K562 (cell line): Measurements from ENCODE around the gene LMX1B.

Source experiments
- ELF1 ChIP-seq: fragments of 200-800 bp; sonication (Bioruptor generic); IDR thresholded peaks from 2 replicates; pipeline ENCODE4 v1.6.1; 2016; ENCODE audit warnings: missing genetic modification characterization, missing compliant biosample characterization
- GATA2 ChIP-seq: sonication (generic); formaldehyde crosslinking; IDR thresholded peaks from 2 replicates; pipeline ENCODE4 v1.4.0; 2020; ENCODE audit warnings: mild to moderate bottlenecking, missing genetic modification reagents
- GTF2A2 ChIP-seq: IDR thresholded peaks from 2 replicates; pipeline ENCODE4 v1.6.1; 2016; ENCODE audit warnings: mild to moderate bottlenecking, missing genetic modification characterization, missing compliant biosample characterization
- NR2C2 ChIP-seq, 2 experiments: fragments of 200-800 bp in 1 of 2; sonication (Bioruptor generic) in 1 of 2; sonication (generic) in 1 of 2; formaldehyde crosslinking in 1 of 2; IDR thresholded peaks; 2 replicates each; pipeline versions ENCODE4 v1.6.1 to v1.8.0; 2016 to 2022; ENCODE audit warnings: mild to moderate bottlenecking in 1 of 2, missing compliant biosample characterization in 1 of 2, missing genetic modification characterization in 1 of 2, missing genetic modification reagents in 1 of 2
- POLR2A ChIP-seq: fragments of 450-650 bp; conservative IDR thresholded peaks from 2 replicates; pipeline ENCODE4 v1.6.1; 2016
- ZZZ3 ChIP-seq: fragments of 450-650 bp; IDR thresholded peaks from 2 replicates; pipeline ENCODE4 v1.6.1; 2016; ENCODE audit warnings: antibody characterized with exemption, mild to moderate bottlenecking, moderate library complexity
- TF ChIP-seq, protein P1 (sequence below), 2 experiments: fragments of 450-650 bp; formaldehyde crosslinking in 1 of 2; IDR thresholded peaks; 2 replicates each; pipeline versions ENCODE4 v1.4.0 to v1.6.1; 2014 to 2020; ENCODE audit warnings: mild to moderate bottlenecking in 2 of 2, borderline replicate concordance in 1 of 2, low read depth in 1 of 2
- TF ChIP-seq, protein P2 (sequence below), 3 experiments: IDR thresholded peaks in 2 of 3; conservative IDR thresholded peaks in 1 of 3; 2 replicates each; pipeline ENCODE4 v1.5.1; 2011 to 2012; ENCODE audit warnings: low read length in 3 of 3, mild to moderate bottlenecking in 3 of 3, control low read depth in 2 of 3, improper control_type of control experiment in 1 of 3, inconsistent platforms in 1 of 3, low read depth in 1 of 3, mixed read lengths in 1 of 3, moderate library complexity in 1 of 3; ENCODE audit not compliant: insufficient read depth in 2 of 3
- TF ChIP-seq, protein P3 (sequence below): sonication (generic); formaldehyde crosslinking; IDR thresholded peaks from 2 replicates; pipeline ENCODE4 v1.8.1; 2023; ENCODE audit warnings: mild to moderate bottlenecking, missing genetic modification reagents
- TF ChIP-seq, protein P4 (sequence below): sonication (generic); formaldehyde crosslinking; IDR thresholded peaks from 2 replicates; pipeline ENCODE4 v1.5.0; 2020; ENCODE audit warnings: missing genetic modification reagents

DNA sequence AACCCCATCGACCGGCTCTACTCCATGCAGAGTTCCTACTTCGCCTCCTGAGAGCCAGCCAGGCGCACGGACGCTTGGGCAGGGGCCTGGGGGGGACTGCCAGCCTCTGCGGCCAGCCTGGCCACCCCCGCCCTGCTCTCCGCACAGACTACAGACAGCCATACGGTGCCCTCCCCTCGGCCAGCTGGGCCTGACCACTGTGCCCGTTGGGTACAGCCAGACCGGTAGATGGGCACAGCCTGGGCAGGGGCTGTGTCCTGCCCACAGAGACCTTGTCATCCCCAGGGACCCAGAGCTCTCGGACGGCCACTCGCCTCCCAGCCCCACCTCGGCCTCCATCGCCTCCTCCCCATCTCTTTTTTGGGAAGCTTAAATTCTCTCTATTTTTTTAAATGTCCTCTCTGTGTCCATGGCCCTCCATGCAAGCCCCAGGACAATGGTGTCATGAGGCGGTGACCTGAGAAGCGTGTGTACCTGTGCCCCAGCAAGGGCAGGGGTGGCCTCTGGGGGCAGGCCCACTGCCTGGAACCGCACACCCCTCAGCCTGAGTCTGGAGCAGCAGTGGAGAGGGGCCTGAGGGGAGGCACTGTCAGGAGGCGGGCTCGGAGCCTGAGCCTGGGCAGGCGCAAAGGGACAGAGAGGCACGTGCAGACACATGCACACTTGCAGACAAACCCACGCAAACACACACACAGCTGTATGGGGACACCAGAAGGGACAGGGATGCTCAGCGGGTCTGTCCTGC lies 82.8 kb downstream of the LMX1B start:
- TF ChIP-seq, protein P1, sequence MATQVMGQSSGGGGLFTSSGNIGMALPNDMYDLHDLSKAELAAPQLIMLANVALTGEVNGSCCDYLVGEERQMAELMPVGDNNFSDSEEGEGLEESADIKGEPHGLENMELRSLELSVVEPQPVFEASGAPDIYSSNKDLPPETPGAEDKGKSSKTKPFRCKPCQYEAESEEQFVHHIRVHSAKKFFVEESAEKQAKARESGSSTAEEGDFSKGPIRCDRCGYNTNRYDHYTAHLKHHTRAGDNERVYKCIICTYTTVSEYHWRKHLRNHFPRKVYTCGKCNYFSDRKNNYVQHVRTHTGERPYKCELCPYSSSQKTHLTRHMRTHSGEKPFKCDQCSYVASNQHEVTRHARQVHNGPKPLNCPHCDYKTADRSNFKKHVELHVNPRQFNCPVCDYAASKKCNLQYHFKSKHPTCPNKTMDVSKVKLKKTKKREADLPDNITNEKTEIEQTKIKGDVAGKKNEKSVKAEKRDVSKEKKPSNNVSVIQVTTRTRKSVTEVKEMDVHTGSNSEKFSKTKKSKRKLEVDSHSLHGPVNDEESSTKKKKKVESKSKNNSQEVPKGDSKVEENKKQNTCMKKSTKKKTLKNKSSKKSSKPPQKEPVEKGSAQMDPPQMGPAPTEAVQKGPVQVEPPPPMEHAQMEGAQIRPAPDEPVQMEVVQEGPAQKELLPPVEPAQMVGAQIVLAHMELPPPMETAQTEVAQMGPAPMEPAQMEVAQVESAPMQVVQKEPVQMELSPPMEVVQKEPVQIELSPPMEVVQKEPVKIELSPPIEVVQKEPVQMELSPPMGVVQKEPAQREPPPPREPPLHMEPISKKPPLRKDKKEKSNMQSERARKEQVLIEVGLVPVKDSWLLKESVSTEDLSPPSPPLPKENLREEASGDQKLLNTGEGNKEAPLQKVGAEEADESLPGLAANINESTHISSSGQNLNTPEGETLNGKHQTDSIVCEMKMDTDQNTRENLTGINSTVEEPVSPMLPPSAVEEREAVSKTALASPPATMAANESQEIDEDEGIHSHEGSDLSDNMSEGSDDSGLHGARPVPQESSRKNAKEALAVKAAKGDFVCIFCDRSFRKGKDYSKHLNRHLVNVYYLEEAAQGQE (IDR thresholded peaks at IDR 0.05; ENCODE audit: borderline replicate concordance) = no peak
- TF ChIP-seq, protein P1 (CRISPR knock-in tag; IDR thresholded peaks at IDR 0.05; ENCODE audit: low read depth) = no peak
- TF ChIP-seq, protein P2, sequence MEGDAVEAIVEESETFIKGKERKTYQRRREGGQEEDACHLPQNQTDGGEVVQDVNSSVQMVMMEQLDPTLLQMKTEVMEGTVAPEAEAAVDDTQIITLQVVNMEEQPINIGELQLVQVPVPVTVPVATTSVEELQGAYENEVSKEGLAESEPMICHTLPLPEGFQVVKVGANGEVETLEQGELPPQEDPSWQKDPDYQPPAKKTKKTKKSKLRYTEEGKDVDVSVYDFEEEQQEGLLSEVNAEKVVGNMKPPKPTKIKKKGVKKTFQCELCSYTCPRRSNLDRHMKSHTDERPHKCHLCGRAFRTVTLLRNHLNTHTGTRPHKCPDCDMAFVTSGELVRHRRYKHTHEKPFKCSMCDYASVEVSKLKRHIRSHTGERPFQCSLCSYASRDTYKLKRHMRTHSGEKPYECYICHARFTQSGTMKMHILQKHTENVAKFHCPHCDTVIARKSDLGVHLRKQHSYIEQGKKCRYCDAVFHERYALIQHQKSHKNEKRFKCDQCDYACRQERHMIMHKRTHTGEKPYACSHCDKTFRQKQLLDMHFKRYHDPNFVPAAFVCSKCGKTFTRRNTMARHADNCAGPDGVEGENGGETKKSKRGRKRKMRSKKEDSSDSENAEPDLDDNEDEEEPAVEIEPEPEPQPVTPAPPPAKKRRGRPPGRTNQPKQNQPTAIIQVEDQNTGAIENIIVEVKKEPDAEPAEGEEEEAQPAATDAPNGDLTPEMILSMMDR (IDR thresholded peaks at IDR 0.05 in 2 of 3, conservative IDR thresholded peaks at IDR 0.05 in 1 of 3; ENCODE audit: insufficient read depth in 2 of 3, low read depth in 1 of 3, low read length in 3 of 3) = no peak
- TF ChIP-seq, protein P3, sequence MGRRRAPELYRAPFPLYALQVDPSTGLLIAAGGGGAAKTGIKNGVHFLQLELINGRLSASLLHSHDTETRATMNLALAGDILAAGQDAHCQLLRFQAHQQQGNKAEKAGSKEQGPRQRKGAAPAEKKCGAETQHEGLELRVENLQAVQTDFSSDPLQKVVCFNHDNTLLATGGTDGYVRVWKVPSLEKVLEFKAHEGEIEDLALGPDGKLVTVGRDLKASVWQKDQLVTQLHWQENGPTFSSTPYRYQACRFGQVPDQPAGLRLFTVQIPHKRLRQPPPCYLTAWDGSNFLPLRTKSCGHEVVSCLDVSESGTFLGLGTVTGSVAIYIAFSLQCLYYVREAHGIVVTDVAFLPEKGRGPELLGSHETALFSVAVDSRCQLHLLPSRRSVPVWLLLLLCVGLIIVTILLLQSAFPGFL (CRISPR knock-in tag) = no peak
- TF ChIP-seq GATA2 (no peak), ZZZ3 (no peak), POLR2A (no peak), NR2C2 (CRISPR knock-in tag; IDR thresholded peaks at IDR 0.05) (no peak), NR2C2 (tag; IDR thresholded peaks at IDR 0.05) (no peak), ELF1 (tag) (no peak), GTF2A2 (tag) (no peak)
- TF ChIP-seq, protein P4, sequence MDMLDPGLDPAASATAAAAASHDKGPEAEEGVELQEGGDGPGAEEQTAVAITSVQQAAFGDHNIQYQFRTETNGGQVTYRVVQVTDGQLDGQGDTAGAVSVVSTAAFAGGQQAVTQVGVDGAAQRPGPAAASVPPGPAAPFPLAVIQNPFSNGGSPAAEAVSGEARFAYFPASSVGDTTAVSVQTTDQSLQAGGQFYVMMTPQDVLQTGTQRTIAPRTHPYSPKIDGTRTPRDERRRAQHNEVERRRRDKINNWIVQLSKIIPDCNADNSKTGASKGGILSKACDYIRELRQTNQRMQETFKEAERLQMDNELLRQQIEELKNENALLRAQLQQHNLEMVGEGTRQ = no peak
